B cell (primary cell): ENCODE results near the gene IFI30. TPM values are rescaled to one million over a fixed set of nuclear protein-coding genes. Genes with fewer than 3 reads are reported as not detected.

Experiments
- ATAC-seq: fragments of 200-7000 bp; cut with Tn5 transposase; one replicate; pipeline ENCODE4 v1.10.0; 2021; ENCODE audit warnings: low read depth, mild to moderate bottlenecking, moderate number of reproducible peaks, moderate library complexity
- CTCF ChIA-PET: fragments of 350-600 bp; sonication (Branson Sonifier 250); formaldehyde crosslinking; loops from one replicate; lab custom pipeline; 2021; ENCODE audit warnings: antibody characterized with exemption, inconsistent platforms; lab: Charles Lee
- POLR2A ChIA-PET: fragments of 350-600 bp; sonication (Branson Sonifier 250); formaldehyde crosslinking; loops from one replicate; lab custom pipeline; 2021; ENCODE audit warnings: antibody characterized with exemption; lab: Charles Lee
- DNase-seq: peaks from one replicate; pipeline ENCODE4 v3.0.0; 2013
- H2AFZ ChIP-seq: 2 replicates; pipeline ENCODE4 v1.6.1; 2012; ENCODE audit warnings: mild to moderate bottlenecking, low read depth, low read length; ENCODE audit not compliant: insufficient read depth, poor library complexity, severe bottlenecking
- H3K27ac ChIP-seq, 2 donors: 1 replicate in 1 of 2; 2 replicates in 1 of 2; pipeline ENCODE4 v1.5.1; 2012 to 2013; ENCODE audit warnings: low read length in 2 of 2, mild to moderate bottlenecking in 2 of 2, moderate library complexity in 1 of 2
- H3K27me3 ChIP-seq, 4 experiments: fragments of 200-600 bp in 1 of 4; sonication (generic) in 1 of 4; replicated peaks in 1 of 4; 1 replicate in 2 of 4; 2 replicates in 2 of 4; pipeline versions ENCODE4 v1.6.1 to v1.7.0; 2013 to 2016; ENCODE audit warnings: low read length in 3 of 4, mild to moderate bottlenecking in 2 of 4, mixed read lengths in 1 of 4, moderate library complexity in 1 of 4; ENCODE audit not compliant: insufficient read depth in 4 of 4, control insufficient read depth in 3 of 4; ENCODE audit errors: control extremely low read depth in 1 of 4
- H3K36me3 ChIP-seq, 2 experiments: replicated peaks in 1 of 2; 1 replicate in 1 of 2; 2 replicates in 1 of 2; pipeline versions ENCODE4 v1.6.1 to v1.7.1; 2013; ENCODE audit warnings: low read length in 1 of 2; ENCODE audit not compliant: insufficient read depth in 2 of 2, control insufficient read depth in 1 of 2; ENCODE audit errors: control extremely low read depth in 1 of 2, extremely low read depth in 1 of 2
- H3K4me1 ChIP-seq, 2 donors: fragments of 200-600 bp in 1 of 2; sonication (generic) in 1 of 2; 1 replicate in 1 of 2; 2 replicates in 1 of 2; pipeline versions ENCODE4 v1.5.1 to v1.6.1; 2013 to 2017; ENCODE audit warnings: low read length in 2 of 2; ENCODE audit not compliant: control insufficient read depth in 2 of 2, insufficient read depth in 2 of 2
- H3K4me2 ChIP-seq: replicated peaks from 2 replicates; pipeline ENCODE3; 2012; ENCODE audit warnings: mild to moderate bottlenecking, low read depth, low read length; ENCODE audit not compliant: poor library complexity, severe bottlenecking
- H3K4me3 ChIP-seq, 5 experiments: fragments of 200-600 bp in 1 of 5; sonication (generic) in 1 of 5; 1 replicate in 3 of 5; 2 replicates in 2 of 5; pipeline versions ENCODE4 v1.5.1 to v1.7.0; 2011 to 2016; ENCODE audit warnings: low read length in 4 of 5, mild to moderate bottlenecking in 4 of 5, low read depth in 2 of 5, control low read depth in 1 of 5, moderate library complexity in 1 of 5; ENCODE audit not compliant: insufficient read depth in 1 of 5; ENCODE audit errors: control extremely low read depth in 1 of 5, extremely low read depth in 1 of 5
- H3K79me2 ChIP-seq: fragments of 200-600 bp; sonication (generic); one replicate; pipeline ENCODE4 v1.6.0; 2016; ENCODE audit warnings: low read length; ENCODE audit not compliant: control insufficient read depth, insufficient read depth
- H3K9ac ChIP-seq: fragments of 200-600 bp; sonication (generic); 2 replicates; pipeline ENCODE4 v1.6.1; 2017; ENCODE audit warnings: mild to moderate bottlenecking, low read length, moderate library complexity
- H3K9me3 ChIP-seq, 3 donors: one replicate each; pipeline versions ENCODE4 v1.6.1 to v1.7.1; 2013; ENCODE audit warnings: low read length in 2 of 3; ENCODE audit not compliant: control insufficient read depth in 2 of 3, insufficient read depth in 1 of 3; ENCODE audit errors: control extremely low read depth in 1 of 3
- H4K20me1 ChIP-seq: 2 replicates; pipeline ENCODE4 v1.6.0; 2012; ENCODE audit warnings: mild to moderate bottlenecking, low read length; ENCODE audit not compliant: insufficient read depth, control insufficient read depth, poor library complexity, severe bottlenecking
- H3K27ac Mint-ChIP-seq: one replicate; pipeline ENCODE4 v1.8.0; 2021; ENCODE audit warnings: mixed read lengths
- H3K27me3 Mint-ChIP-seq: one replicate; pipeline ENCODE4 v1.8.0; 2021; ENCODE audit warnings: mixed read lengths
- H3K4me1 Mint-ChIP-seq: one replicate; pipeline ENCODE4 v1.8.0; 2021; ENCODE audit warnings: mixed read lengths
- H3K4me3 Mint-ChIP-seq: one replicate; pipeline ENCODE4 v1.8.0; 2021; ENCODE audit warnings: mixed read lengths
- H3K9me3 Mint-ChIP-seq: one replicate; pipeline ENCODE4 v1.8.0; 2022; ENCODE audit warnings: mixed read lengths; ENCODE audit not compliant: insufficient read depth
- CTCF ChIP-seq: fragments of 200-600 bp; IDR thresholded peaks from one replicate; pipeline ENCODE4 v1.8.0; 2022; ENCODE audit warnings: antibody characterized with exemption, mild to moderate bottlenecking
- EZH2 ChIP-seq: IDR thresholded peaks from 2 replicates; pipeline ENCODE4 v1.6.1; 2012; ENCODE audit warnings: borderline replicate concordance, low read depth, mild to moderate bottlenecking, moderate library complexity, low read length; ENCODE audit not compliant: insufficient read depth, poor library complexity, severe bottlenecking
- WGBS: methylation state at CpG from one replicate; pipeline ENCODE4 v1.1.5; 2013; ENCODE audit warnings: missing lambda C conversion rate; ENCODE audit not compliant: insufficient coverage; 5-methylcytosine and 5-hydroxymethylcytosine counted together
- intact Hi-C: fragments of 100-400 bp; cut with micrococcal nuclease; formaldehyde crosslinking; loops from one replicate; pipeline ENCODE4 v1.10.0; 2022
- polyA plus RNA-seq: library from polyadenylated mRNA; depleted of rRNA; stranded (reverse); fragments of >200 nt; gene quantifications from 2 replicates; pipeline ENCODE4 v1.2.3, GENCODE V29; 2012
- total RNA-seq, 2 donors: library from RNA; stranded (reverse); fragments of 120-200 nt in 1 of 2; gene quantifications; 1 replicate in 1 of 2; 2 replicates in 1 of 2; pipeline versions ENCODE4 v1.2.3 to v1.2.4, GENCODE V29; 2013 to 2022

The IFI30 gene
- total and polyA plus RNA-seq, 2 donors (not counting 1 experiment from before 2014, with no cell fraction given), result 171 to 222 TPM

DNA sequence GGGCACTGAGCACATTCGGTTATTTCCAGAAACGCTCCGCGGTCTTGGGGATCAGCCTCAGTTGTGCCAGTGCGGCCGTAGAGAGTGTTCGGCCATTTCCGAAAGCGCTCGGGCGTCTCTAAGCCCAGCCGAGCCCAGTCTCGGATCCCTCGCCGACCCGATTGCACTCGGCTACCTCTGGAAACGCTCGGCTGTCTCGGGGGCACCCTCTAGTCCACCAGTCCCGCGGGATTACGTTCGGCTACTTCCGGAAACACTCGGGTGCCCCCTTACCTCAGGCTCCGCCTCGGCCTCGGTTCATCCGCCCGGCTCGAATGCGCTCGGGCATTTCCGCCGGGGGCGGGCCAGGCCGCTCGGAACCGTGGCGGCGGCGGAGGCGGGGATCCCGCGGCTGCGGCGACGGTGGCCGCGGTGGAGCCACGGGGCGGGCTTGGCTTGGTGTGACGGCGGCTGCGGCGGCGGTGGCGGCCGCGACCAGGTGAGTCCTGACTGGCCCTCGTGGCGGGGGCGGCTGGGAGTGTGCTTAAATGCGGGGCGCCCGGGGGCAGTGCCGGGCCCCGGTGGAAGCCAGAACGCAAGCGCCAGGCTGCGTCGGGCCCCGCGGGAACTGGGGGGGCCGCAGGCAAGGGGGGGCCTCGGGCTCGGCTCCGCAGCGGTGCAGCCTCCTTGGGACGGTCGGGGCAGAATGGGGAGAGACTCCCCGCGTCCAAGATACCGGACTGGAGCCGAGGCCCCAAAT, 20.6 kb upstream of the IFI30 start, which contains the start of gene PIK3R2:
Gene PIK3R2, plus strand, starts transcription at position 347 of the 739 bp plus-strand sequence. CDS start 2,717 bp downstream, outside the sequence.
- WGBS, result under 1% methylated on average over 86 of the region's 86 CpGs
- Mint-ChIP-seq H3K4me3 (peak within 1 kb of the TSS; percentile 89), H3K9me3 (no peaks in the 10 kb centered on the region), H3K4me1 (peaks cover 23% of the 10 kb centered on the region), H3K27ac (peak within 1 kb of the TSS; percentile 95), H3K27me3 (no peaks in the 10 kb centered on the region)
- peaks cover 10% of the 10 kb centered on the region for H3K79me2 ChIP-seq
- H3K36me3 ChIP-seq, result peaks cover 0 to 13% of the 10 kb centered on the region in 2 experiments
- TF ChIP-seq CTCF (peak; percentile 59), EZH2 (no peak)
- H3K9ac ChIP-seq, result peak within 1 kb of the TSS; percentile 77
- DNase-seq (peak; percentile 98), ATAC-seq (peak; percentile 79)
- H3K4me3 ChIP-seq, result peak within 1 kb of the TSS; percentile 63 to 88 (median 70)
- ChIA-PET POLR2A (interaction anchor here (0.6 to 2.5 kb wide), 13 partner anchors 11 to 145 kb away, joined by 3 to 17 read pairs (median 5); partner anchors contain the start of genes ARRDC2, MAST3 and MPV17L2), CTCF (interaction anchor here (0.6 to 2.3 kb wide), 17 partner anchors 8 to 220 kb away, joined by 3 to 16 read pairs (median 5); partner anchors contain the start of genes ARRDC2, CCDC124, IFI30 and MAST3)
- peaks cover 14 to 25% of the 10 kb centered on the region in 2 donors for H3K4me1 ChIP-seq
- no peaks in the 10 kb centered on the region for H3K27me3 ChIP-seq
- no peaks in the 10 kb centered on the region for H3K9me3 ChIP-seq
- peaks cover 17% of the 10 kb centered on the region for H4K20me1 ChIP-seq
- peak within 1 kb of the TSS; percentile 90 to 93 for H3K27ac ChIP-seq
- peak within 1 kb of the TSS; percentile 73 for H2AFZ ChIP-seq
- H3K4me2 ChIP-seq, result peak within 1 kb of the TSS; percentile 99
- intact Hi-C loops, result loop anchor here (1.0 to 2.0 kb wide), 9 partner anchors 8 to 220 kb away; partner anchors contain the start of genes CCDC124 and RAB3A
